Heart left ventricle (tissue), 16 donors: Measurements from ENCODE around the gene B2M. TPM values are rescaled to one million over a fixed set of nuclear protein-coding genes. Genes with fewer than 3 reads are reported as not detected.

ENCODE experiments used
- ATAC-seq, 4 donors: fragments of 200-7000 bp; cut with Tn5 transposase; one replicate each; pipeline ENCODE4 v1.9.1; 2020 to 2022; ENCODE audit warnings: moderate library complexity in 4 of 4, mild to moderate bottlenecking in 3 of 4, moderate number of reproducible peaks in 1 of 4
- DNase-seq, 5 donors: peaks; one replicate each; pipeline ENCODE4 v3.0.0-alpha.2; 2020
- H3K27ac ChIP-seq, 12 donors: fragments of 200-600 bp; sonication (generic) in 4 of 12; one replicate each; pipeline versions ENCODE4 v1.5.0 to v1.8.0; 2016 to 2022; ENCODE audit warnings: mild to moderate bottlenecking in 2 of 12
- H3K27me3 ChIP-seq, 9 donors: fragments of 200-600 bp; sonication (generic) in 2 of 9; one replicate each; pipeline versions ENCODE4 v1.5.1 to v1.8.0; 2016 to 2022; ENCODE audit warnings: mild to moderate bottlenecking in 3 of 9
- H3K36me3 ChIP-seq, 9 donors: fragments of 200-600 bp; sonication (generic) in 2 of 9; one replicate each; pipeline versions ENCODE4 v1.5.0 to v1.8.0; 2018 to 2022; ENCODE audit warnings: mild to moderate bottlenecking in 2 of 9
- H3K4me1 ChIP-seq, 12 donors: fragments of 200-600 bp; sonication (generic) in 4 of 12; one replicate each; pipeline versions ENCODE4 v1.5.0 to v1.8.0; 2016 to 2022; ENCODE audit warnings: mild to moderate bottlenecking in 3 of 12
- H3K4me3 ChIP-seq, 12 donors: fragments of 200-600 bp; sonication (generic) in 4 of 12; one replicate each; pipeline versions ENCODE4 v1.5.0 to v1.8.0; 2017 to 2022; ENCODE audit warnings: mild to moderate bottlenecking in 9 of 12, moderate library complexity in 4 of 12
- H3K9me3 ChIP-seq, 12 donors: fragments of 200-600 bp; sonication (generic) in 4 of 12; one replicate each; pipeline versions ENCODE4 v1.5.0 to v1.8.0; 2016 to 2022; ENCODE audit warnings: mild to moderate bottlenecking in 1 of 12
- CTCF ChIP-seq, 12 donors: fragments of 200-600 bp; sonication (generic) in 4 of 12; IDR thresholded peaks; one replicate each; pipeline versions ENCODE4 v1.5.0 to v1.8.0; 2018 to 2022; ENCODE audit warnings: antibody characterized with exemption in 12 of 12, mild to moderate bottlenecking in 5 of 12
- POLR2A ChIP-seq, 2 donors: fragments of 450-650 bp; IDR thresholded peaks; one replicate each; pipeline ENCODE4 v1.6.1; 2017; ENCODE audit warnings: antibody characterized with exemption in 2 of 2, mild to moderate bottlenecking in 2 of 2, moderate library complexity in 2 of 2
- WGBS, 4 donors: extraction: QIAGEN DNeasy Blood & Tissue Kit in 2 of 4; methylation state at CpG; one replicate each; pipeline versions ENCODE4 v1.1.5 to v1.1.7; 2013 to 2018; 5-methylcytosine and 5-hydroxymethylcytosine counted together
- intact Hi-C, 10 donors: fragments of 100-400 bp; cut with DNase I; formaldehyde crosslinking; loops; one replicate each; pipeline versions ENCODE4 v1.11.1 to v1.14.2; 2022
- polyA plus RNA-seq, 2 donors: library from polyadenylated mRNA; stranded (reverse); fragments of 200-250 nt; gene quantifications; one replicate each; pipeline ENCODE4 v1.2.3, GENCODE V29; 2013
- total RNA-seq, 9 donors: library from RNA; depleted of rRNA in 2 of 9; stranded (reverse); fragments of >200 nt in 2 of 9; fragmentation: NEBNext Ultra II Directional in 3 of 9; extraction: Animal tissue kit (Norgen Biotek cat#: 25700) in 3 of 9; gene quantifications; one replicate each; pipeline versions ENCODE4 v1.1.0 to v1.2.4, GENCODE V29; 2016 to 2023
- donor health status: ischemic (EF 13 %, LVEDD 7.1; RV severe dilation, severe dysfunction).
- donor health status: healthy with polysubstance abuse.
- donor health status: DM: no; HTN: yes; CAD: no.
- donor health status: DM: no; HTN: no; CAD: no.
- donor health status: ischemic (EF 25% LVEDD 6.9; RV normal size, moderate dysfunction).
- donor health status: ischemic (EF 25% LVEDD 5.7; RV mildly dilated, moderate dysfunction).
- donor health status: healthy.
- donor health status: DM: yes; HTN: yes; CAD: no.
- donor health status: ischemic (EF 35%, LVEDD 5.7; RV mildly dilated, moderate dysfunction).
- donor health status: nonischemic (EF 11% LVEDD 7.7; RV severe dilation, severe dysfunction).
- donor health status: DM: yes; HTN: yes; CAD: no.
- donor health status: PGD.
- donor health status: ischemic (EF 29% LVEDD 5.4; RV normal size, mild dysfunction).
- donor health status: nonischemic (EF 23%, LVEDD 6.1; RV moderate dilation, normal function).

B2M gene
- total and polyA plus RNA-seq, 11 donors, result 808 to 5,448 (median 1,200) TPM

GRCh38 chr15:44753345-44753744, 42.0 kb downstream of the B2M start:
- no peaks in the 10 kb centered on the region for H3K4me1 ChIP-seq
- intact Hi-C loops, result loop anchor here in 1 of 10 donors (10.0 kb wide), 1 partner anchor 169 kb away; no protein-coding TSS in a partner anchor
- 94 to 98% (median 97%) methylated on average over 1 of the region's 1 CpG for WGBS, 4 donors
- no peaks in the 10 kb centered on the region for H3K36me3 ChIP-seq
- no peak for ATAC-seq
- no peak overlapping the region for H3K27ac ChIP-seq
- no peak for DNase-seq
- TF ChIP-seq CTCF (IDR thresholded peaks at IDR 0.05) (no peak), POLR2A (IDR thresholded peaks at IDR 0.05) (no peak)
- no peaks in the 10 kb centered on the region for H3K27me3 ChIP-seq
- H3K9me3 ChIP-seq, result peaks cover 0 to 33% (median 2%) of the 10 kb centered on the region in 12 donors
- no peak overlapping the region for H3K4me3 ChIP-seq

- Histone ChIP-seq H3K27ac (no peak overlapping the region), H3K4me1 (no peaks in the 10 kb centered on the region), H3K9me3 (no peaks in the 10 kb centered on the region), H3K27me3 (no peaks in the 10 kb centered on the region), H3K36me3 (no peaks in the 10 kb centered on the region), H3K4me3 (no peak overlapping the region)
- WGBS, 4 donors, result 82 to 99% (median 92%) methylated on average over 2 of the region's 2 CpGs
- intact Hi-C loops, result no loop called here
- ATAC-seq (no peak), DNase-seq (no peak)
- TF ChIP-seq CTCF (IDR thresholded peaks at IDR 0.05) (no peak), POLR2A (IDR thresholded peaks at IDR 0.05) (no peak)
Observed at GRCh38 chr15:44763187-44763586, 51.9 kb downstream of the B2M start.

GRCh38 chr15:44763848-44764247, 52.5 kb downstream of the B2M start:
- 81 to 88% (median 85%) methylated on average over 3 of the region's 3 CpGs for WGBS, 4 donors
- intact Hi-C loops, result no loop called here

GRCh38 chr15:44765036-44765435, 53.7 kb downstream of the B2M start:
- H3K36me3 ChIP-seq, result no peaks in the 10 kb centered on the region
- ATAC-seq, result no peak
- no peak overlapping the region for H3K27ac ChIP-seq
- no peaks in the 10 kb centered on the region for H3K4me1 ChIP-seq
- no peaks in the 10 kb centered on the region for H3K27me3 ChIP-seq
- H3K9me3 ChIP-seq, result peaks cover 0 to 1% (median 0%) of the 10 kb centered on the region in 12 donors
- intact Hi-C loops, result no loop called here
- no peak overlapping the region for H3K4me3 ChIP-seq
- no peak for DNase-seq
- no peak for TF ChIP-seq CTCF (IDR thresholded peaks at IDR 0.05)
- no peak for TF ChIP-seq POLR2A (IDR thresholded peaks at IDR 0.05)
- WGBS, 4 donors, result 35 to 40% (median 40%) methylated on average over 3 of the region's 3 CpGs

More at GRCh38 chr15:44763848-44764247, 52.5 kb downstream of the B2M start:
- Histone ChIP-seq H3K4me1 (no peaks in the 10 kb centered on the region), H3K27ac (no peak overlapping the region), H3K9me3 (no peaks in the 10 kb centered on the region), H3K27me3 (no peaks in the 10 kb centered on the region), H3K36me3 (no peaks in the 10 kb centered on the region), H3K4me3 (no peak overlapping the region)
- ATAC-seq (no peak), DNase-seq (no peak)
- TF ChIP-seq CTCF (IDR thresholded peaks at IDR 0.05) (no peak), POLR2A (IDR thresholded peaks at IDR 0.05) (no peak)

Other genes with a start within 250 kb of the B2M start
- gene EIF3J, start 174.4 kb upstream of the B2M start, total RNA-seq, result 100 to 1,000 TPM in 1 of 9 donors, 10 to 100 TPM in 8; 30.4 to 116 (median 71.6) TPM
- 100 to 1,000 TPM in 1 of 2 donors, 10 to 100 TPM in 1; 30.8 to 107 TPM for gene EIF3J, start 174.4 kb upstream of the B2M start, polyA plus RNA-seq
- 10 to 100 TPM; 35.4 to 69.4 (median 48.8) TPM for gene SPG11, start 47.9 kb upstream of the B2M start, total RNA-seq
- gene SPG11, start 47.9 kb upstream of the B2M start, polyA plus RNA-seq, result 10 to 100 TPM; 17.5 to 24.1 TPM
- 1 to 10 TPM in 7 of 9 donors, under 1 TPM in 1, not detected in 1; 0.49 to 4.2 (median 2.6) TPM for gene PATL2, start 194 bp upstream of the B2M start, total RNA-seq
- 1 to 10 TPM in 1 of 2 donors, under 1 TPM in 1; 0.44 to 3.3 TPM for gene PATL2, start 194 bp upstream of the B2M start, polyA plus RNA-seq
- gene TRIM69, start 25.0 kb downstream of the B2M start, total RNA-seq, result 100 to 1,000 TPM in 1 of 9 donors, 10 to 100 TPM in 8; 32.6 to 122 (median 60.7) TPM
- 10 to 100 TPM; 39.1 to 53.9 TPM for gene TRIM69, start 25.0 kb downstream of the B2M start, polyA plus RNA-seq
- gene TERB2, start 245.2 kb downstream of the B2M start, total RNA-seq, result not detected
- gene TERB2, start 245.2 kb downstream of the B2M start, polyA plus RNA-seq, result not detected